GM18951 (cell line): ENCODE measurements around the gene MRPL43.

ENCODE experiments used
- POLR2A ChIP-seq: IDR thresholded peaks from 4 replicates; pipeline ENCODE4 v1.6.1; 2011; ENCODE audit warnings: mild to moderate bottlenecking; ENCODE audit not compliant: insufficient read length, insufficient read depth; ENCODE audit errors: extremely low read depth
- in situ Hi-C: fragments of 300-500 bp; cut with MboI; formaldehyde crosslinking; loops from one replicate; pipeline ENCODE4 v1.12.0; 2022; ENCODE audit warnings: low sequenced_read_pairs, mixed read lengths, inconsistent platforms; ENCODE audit not compliant: unreplicated experiment

MRPL43 gene

GRCh38 chr10:100993986-100994708 lies 6.8 kb upstream of the MRPL43 start:
- in situ Hi-C loops, result no loop called here
- TF ChIP-seq POLR2A, result no peak

GRCh38 chr10:100989088-100989487 lies 1.8 kb upstream of the MRPL43 start:
- no peak for TF ChIP-seq POLR2A
- in situ Hi-C loops, result no loop called here

- in situ Hi-C loops, result no loop called here
- no peak for TF ChIP-seq POLR2A
Measured at GRCh38 chr10:100988166-100988565, 869 bp upstream of the MRPL43 start.

- TF ChIP-seq POLR2A, result no peak
- in situ Hi-C loops, result no loop called here
Measured at GRCh38 chr10:100987685-100988049, 370 bp upstream of the MRPL43 start.

- in situ Hi-C loops, result no loop called here
- no peak for TF ChIP-seq POLR2A
Measured at GRCh38 chr10:100986623-100986951, 710 bp downstream of the MRPL43 start.

GRCh38 chr10:100985336-100985735 lies 2.0 kb downstream of the MRPL43 start:
- no peak for TF ChIP-seq POLR2A
- in situ Hi-C loops, result no loop called here

GRCh38 chr10:100984672-100985177 lies 2.6 kb downstream of the MRPL43 start:
- in situ Hi-C loops, result no loop called here
- no peak for TF ChIP-seq POLR2A

GRCh38 chr10:100983868-100984671 lies 3.2 kb downstream of the MRPL43 start:
- in situ Hi-C loops, result no loop called here
- TF ChIP-seq POLR2A, result no peak

- in situ Hi-C loops, result no loop called here
- no peak for TF ChIP-seq POLR2A
Measured at GRCh38 chr10:100982916-100983830, 4.1 kb downstream of the MRPL43 start.

- TF ChIP-seq POLR2A, result no peak
- in situ Hi-C loops, result no loop called here
Measured at GRCh38 chr10:100981178-100981772, 6.0 kb downstream of the MRPL43 start.

- in situ Hi-C loops, result no loop called here
- no peak for TF ChIP-seq POLR2A
Measured at GRCh38 chr10:100980711-100981110, 6.6 kb downstream of the MRPL43 start.

- in situ Hi-C loops, result no loop called here
- no peak for TF ChIP-seq POLR2A
Measured at GRCh38 chr10:100980311-100980710, 7.0 kb downstream of the MRPL43 start.
